SU-DHL-6 (cell line): ENCODE results near the gene HOXA3.

Experiments
- H2AFZ ChIP-seq: fragments of 200-600 bp; sonication (generic); 2 replicates; pipeline ENCODE4 v1.6.1; 2014; ENCODE audit warnings: low read depth, mild to moderate bottlenecking, moderate library complexity, mixed read lengths, antibody characterized with exemption, low read length; ENCODE audit not compliant: severe bottlenecking
- H3F3A ChIP-seq: fragments of 200-600 bp; shearing (Covaris generic); 2 replicates; pipeline ENCODE4 v1.6.0; 2016; ENCODE audit warnings: antibody characterized with exemption, mild to moderate bottlenecking; ENCODE audit not compliant: insufficient read depth
- H3K27ac ChIP-seq: fragments of 200-600 bp; sonication (generic); 2 replicates; pipeline ENCODE4 v1.5.1; 2016; ENCODE audit warnings: low read depth, mild to moderate bottlenecking, low read length, moderate library complexity, mixed read lengths
- H3K27me3 ChIP-seq: fragments of 200-600 bp; sonication (generic), shearing (Covaris generic); 2 replicates; pipeline ENCODE4 v1.6.0; 2014; ENCODE audit warnings: mild to moderate bottlenecking, low read length
- H3K36me3 ChIP-seq: fragments of 200-600 bp; sonication (generic); 2 replicates; pipeline ENCODE4 v1.6.1; 2014; ENCODE audit warnings: mild to moderate bottlenecking, low read length, mixed read lengths
- H3K4me2 ChIP-seq: fragments of 300-600, 200-600 bp; shearing (Covaris generic), sonication (generic); 2 replicates; pipeline ENCODE4 v1.6.0; 2014; ENCODE audit warnings: low read length, low read depth, mild to moderate bottlenecking; ENCODE audit not compliant: poor library complexity, severe bottlenecking
- H3K4me3 ChIP-seq: fragments of 200-600 bp; sonication (generic); 2 replicates; pipeline ENCODE4 v1.5.1; 2014; ENCODE audit warnings: antibody characterized with exemption, low read length, mild to moderate bottlenecking, mixed read lengths; ENCODE audit not compliant: insufficient read depth, poor library complexity, severe bottlenecking
- H3K79me2 ChIP-seq: fragments of 200-600 bp; sonication (generic); 2 replicates; pipeline ENCODE4 v1.6.1; 2014; ENCODE audit warnings: mild to moderate bottlenecking, low read length, moderate library complexity; ENCODE audit not compliant: insufficient read depth
- H3K9ac ChIP-seq: fragments of 200-600 bp; sonication (generic); 2 replicates; pipeline ENCODE4 v1.7.0; 2014; ENCODE audit warnings: mild to moderate bottlenecking, low read length
- H3K9me2 ChIP-seq: fragments of 200-600 bp; sonication (generic); replicated peaks from 2 replicates; pipeline ENCODE4 v1.6.1; 2014; ENCODE audit warnings: low read length; ENCODE audit not compliant: insufficient read depth
- H3K9me3 ChIP-seq: fragments of 200-600 bp; sonication (generic); 2 replicates; pipeline ENCODE4 v1.6.1; 2014; ENCODE audit warnings: low read length, mixed read lengths; ENCODE audit not compliant: insufficient read depth
- H4K20me1 ChIP-seq: fragments of 200-600 bp; sonication (generic); 2 replicates; pipeline ENCODE4 v1.6.1; 2014; ENCODE audit warnings: low read depth, mild to moderate bottlenecking, antibody characterized with exemption, low read length, moderate library complexity, mixed read lengths
- CTCF ChIP-seq: fragments of 200-600 bp; sonication (generic); IDR thresholded peaks from one replicate; pipeline ENCODE4 v1.5.1; 2017; ENCODE audit warnings: antibody characterized with exemption, mild to moderate bottlenecking, low read length, moderate library complexity; ENCODE audit not compliant: insufficient read depth, poor library complexity, severe bottlenecking
- EZH2phosphoT487 ChIP-seq: fragments of 200-600 bp; sonication (generic), shearing (Covaris generic); conservative IDR thresholded peaks from 2 replicates; pipeline ENCODE4 v1.6.1; 2018; ENCODE audit warnings: mild to moderate bottlenecking, antibody characterized with exemption, low read length, moderate library complexity, mixed read lengths

HOXA3 gene

GRCh38 chr7:27164367-27165088 is 12.1 kb upstream of the HOXA3 start:
- H2AFZ ChIP-seq: no peak overlapping the region
- H4K20me1 ChIP-seq: no peaks in the 10 kb centered on the region
- no peaks in the 10 kb centered on the region for H3K27me3 ChIP-seq
- H3K27ac ChIP-seq: no peak overlapping the region
- H3K9me3 ChIP-seq: no peaks in the 10 kb centered on the region
- no peak overlapping the region for H3K9ac ChIP-seq
- no peak overlapping the region for H3K4me2 ChIP-seq
- peaks cover 8% of the 10 kb centered on the region for H3F3A ChIP-seq
- H3K9me2 ChIP-seq: no peaks in the 10 kb centered on the region
- no peak for TF ChIP-seq EZH2phosphoT487
- TF ChIP-seq CTCF: no peak
- H3K79me2 ChIP-seq: no peaks in the 10 kb centered on the region
- no peak overlapping the region for H3K4me3 ChIP-seq
- H3K36me3 ChIP-seq: no peaks in the 10 kb centered on the region

DNA sequence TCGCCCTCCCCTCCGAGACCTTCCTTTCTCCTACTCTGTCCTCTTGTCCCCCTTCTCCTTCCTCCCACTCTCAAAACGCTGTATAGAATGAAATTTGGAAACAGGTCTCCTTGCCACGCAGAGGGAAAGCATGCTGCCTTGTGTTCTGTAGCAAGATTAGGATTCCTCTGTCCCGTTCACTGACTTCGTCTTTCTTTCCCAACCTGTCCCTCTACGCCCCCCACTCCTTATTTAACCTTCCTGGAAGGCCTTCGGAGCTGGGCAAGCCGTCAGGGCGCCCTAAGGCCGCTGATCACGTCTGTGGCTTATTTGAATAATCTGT is 11.6 kb upstream of the HOXA3 start:
- Histone ChIP-seq H3K4me3 (no peak overlapping the region), H3K27me3 (no peaks in the 10 kb centered on the region), H3K9ac (no peak overlapping the region), H3K9me2 (no peaks in the 10 kb centered on the region), H3K36me3 (no peaks in the 10 kb centered on the region), H3K4me2 (no peak overlapping the region), H3K79me2 (no peaks in the 10 kb centered on the region), H2AFZ (no peak overlapping the region), H4K20me1 (no peaks in the 10 kb centered on the region), H3K9me3 (no peaks in the 10 kb centered on the region), H3K27ac (no peak overlapping the region), H3F3A (peaks cover 11% of the 10 kb centered on the region)
- TF ChIP-seq CTCF (no peak), EZH2phosphoT487 (no peak)

DNA sequence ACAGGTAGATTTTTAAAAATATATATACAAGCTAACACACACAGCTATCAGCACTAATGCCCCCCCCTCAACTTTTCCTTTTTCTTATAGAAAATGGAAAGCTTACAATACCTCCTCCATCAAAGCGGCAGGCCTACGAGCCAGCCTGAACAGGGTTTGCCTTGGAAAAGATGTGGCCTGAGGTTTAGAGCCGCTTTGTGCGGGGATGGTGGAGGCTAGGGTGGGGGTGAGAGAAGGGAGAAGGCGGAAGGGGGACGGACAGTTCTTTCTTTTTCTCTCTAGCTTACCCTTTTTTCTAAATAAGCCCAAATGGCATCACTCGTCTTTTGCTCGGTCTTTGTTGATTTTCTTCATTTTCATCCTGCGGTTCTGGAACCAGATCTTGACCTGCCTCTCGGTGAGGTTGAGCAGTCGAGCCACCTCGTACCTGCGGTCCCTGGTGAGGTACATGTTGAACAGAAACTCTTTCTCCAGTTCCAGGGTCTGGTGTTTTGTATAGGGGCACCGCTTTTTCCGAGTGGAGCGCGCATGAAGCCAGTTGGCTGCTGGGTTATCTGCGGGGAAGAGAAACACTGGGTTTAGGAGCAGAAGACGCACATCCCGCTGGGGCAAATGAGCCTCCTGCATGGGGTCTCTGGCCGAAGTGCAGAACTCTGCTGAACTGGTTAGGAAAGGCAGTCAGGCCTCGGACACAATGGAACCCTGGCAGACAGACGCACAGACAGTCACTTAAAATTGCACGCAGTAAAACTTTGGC is 11.1 kb upstream of the HOXA3 start:
- TF ChIP-seq EZH2phosphoT487 (no peak), CTCF (no peak)
- H3K9ac ChIP-seq: no peak overlapping the region
- no peaks in the 10 kb centered on the region for H3K36me3 ChIP-seq
- H4K20me1 ChIP-seq: no peaks in the 10 kb centered on the region
- peaks cover 15% of the 10 kb centered on the region for H3F3A ChIP-seq
- no peak overlapping the region for H3K4me2 ChIP-seq
- no peaks in the 10 kb centered on the region for H3K79me2 ChIP-seq
- no peak overlapping the region for H3K4me3 ChIP-seq
- no peak overlapping the region for H3K27ac ChIP-seq
- H3K9me3 ChIP-seq: no peaks in the 10 kb centered on the region
- H2AFZ ChIP-seq: no peak overlapping the region
- no peaks in the 10 kb centered on the region for H3K27me3 ChIP-seq
- no peaks in the 10 kb centered on the region for H3K9me2 ChIP-seq
